ENCODE data around the gene KIF3B.
"Not testable (repeated sequence)": the region's sequence is repeated elsewhere in the genome, so short reads cannot be mapped to it uniquely, and the experiment has no call there.

Gene KIF3B

DNA sequence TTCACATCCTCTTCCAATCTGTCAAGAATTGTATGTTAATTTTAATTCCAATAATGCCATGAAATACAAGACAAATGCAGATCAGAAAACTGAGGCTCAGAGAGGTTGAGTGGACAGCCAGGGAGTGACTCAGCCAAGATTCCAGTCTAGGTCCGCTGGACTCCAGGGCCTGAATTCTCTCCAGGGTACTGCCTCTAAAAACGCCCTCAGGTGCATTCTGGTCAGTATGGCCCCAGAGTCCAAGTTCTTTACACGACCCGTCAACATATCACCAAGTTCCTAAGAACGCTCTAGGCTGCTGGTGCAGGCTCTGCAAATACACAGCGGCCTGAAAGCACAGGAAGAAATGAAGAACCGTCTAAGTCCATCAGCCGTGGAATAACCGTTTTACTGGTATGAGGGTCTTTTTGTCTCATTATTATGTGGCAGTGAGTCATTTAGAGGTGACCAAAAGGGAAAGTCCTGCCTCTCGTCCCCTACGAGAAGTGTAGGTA, 80.0 kb downstream of the KIF3B start:
- DNase-seq (ENCODE audit: low spot score): no peak

DNA sequence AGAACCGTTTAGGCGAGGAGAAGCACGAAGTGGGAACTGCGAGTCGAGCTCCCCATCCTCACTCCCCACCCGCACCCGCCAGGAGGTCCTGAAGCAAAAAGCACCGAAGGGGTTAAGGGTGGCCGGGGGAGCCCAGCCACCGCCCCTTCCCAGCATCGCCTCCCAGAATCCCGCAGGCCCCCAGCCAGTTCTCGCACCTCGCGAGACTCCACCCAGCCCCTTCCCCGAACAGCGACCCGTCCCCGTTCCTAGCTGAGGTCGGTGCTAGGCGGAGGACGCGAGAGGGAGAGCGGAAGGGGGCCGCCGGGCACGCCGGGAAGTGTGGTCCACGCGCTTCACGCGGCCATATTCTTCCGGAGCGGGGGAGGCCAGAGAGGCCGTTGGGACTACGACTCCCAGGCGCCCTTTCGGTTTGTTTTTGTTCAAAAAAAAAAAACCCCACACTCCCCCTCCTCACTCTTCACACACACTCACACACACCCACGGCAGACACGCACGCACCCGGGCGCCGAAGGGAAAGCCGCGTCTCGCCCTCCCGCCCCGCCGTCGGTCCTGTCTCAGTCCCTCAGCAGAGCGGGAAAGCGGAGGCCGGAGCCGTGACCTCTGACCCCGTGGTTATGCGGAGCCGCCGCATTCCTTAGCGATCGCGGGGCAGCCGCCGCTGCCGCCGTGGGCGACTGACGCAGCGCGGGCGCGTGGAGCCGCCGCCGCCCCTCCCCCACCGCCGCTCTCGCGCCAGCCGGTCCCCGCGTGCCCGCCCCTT, 80.6 kb downstream of the KIF3B start, which contains the start of gene ASXL1:
ASXL1 (plus strand) TSS at position 463 of the 763 bp plus-strand sequence. CDS start 445 bp downstream, outside the sequence.
- peak; percentile 96 for DNase-seq (ENCODE audit: low spot score)

GRCh38 chr20:32358632-32358882, 81.1 kb downstream of the KIF3B start:
- DNase-seq (ENCODE audit: low spot score): no peak

DNA sequence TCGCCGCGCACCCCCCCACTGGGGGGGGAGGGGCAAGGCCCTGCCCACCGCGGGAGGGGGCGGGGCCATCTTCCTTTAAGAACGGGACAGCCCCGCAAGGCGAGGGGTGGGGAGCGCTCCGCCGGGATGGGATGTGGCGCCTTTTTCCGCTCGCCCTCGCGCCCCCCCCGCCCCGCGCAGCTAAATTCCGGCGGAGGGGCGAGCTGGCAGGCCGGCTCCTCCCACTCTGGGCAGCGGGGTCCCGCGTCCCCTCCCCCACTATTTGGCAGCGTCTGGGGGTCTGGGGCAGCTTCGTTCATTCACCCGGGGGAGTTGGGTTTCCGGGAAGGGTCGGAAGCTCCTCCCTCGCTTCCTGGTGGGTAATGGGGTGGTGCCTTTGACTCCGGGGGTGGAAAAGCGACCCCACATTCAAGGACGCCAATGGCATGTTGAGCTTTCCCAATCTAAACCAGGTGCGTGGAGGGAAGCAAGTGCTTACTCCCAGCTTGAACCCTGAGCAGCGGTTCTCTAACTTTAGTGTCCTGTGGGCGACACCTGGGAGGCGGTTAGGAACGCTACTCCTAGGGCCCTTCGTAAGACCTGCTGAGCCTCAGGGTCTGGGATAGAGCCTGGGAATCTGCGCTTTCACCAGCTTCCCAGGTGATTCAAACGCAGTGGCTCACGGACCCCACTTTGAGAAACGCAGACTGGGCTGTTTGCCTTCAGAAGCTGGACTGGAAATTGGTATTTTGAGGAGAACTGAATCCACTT, 81.6 kb downstream of the KIF3B start:
- peak; percentile 71 for DNase-seq (ENCODE audit: low spot score)

- DNase-seq (ENCODE audit: low spot score): peak; percentile 20
These were observed 82.3 kb downstream of the KIF3B start for GRCh38 chr20:32359633-32360332.

DNA sequence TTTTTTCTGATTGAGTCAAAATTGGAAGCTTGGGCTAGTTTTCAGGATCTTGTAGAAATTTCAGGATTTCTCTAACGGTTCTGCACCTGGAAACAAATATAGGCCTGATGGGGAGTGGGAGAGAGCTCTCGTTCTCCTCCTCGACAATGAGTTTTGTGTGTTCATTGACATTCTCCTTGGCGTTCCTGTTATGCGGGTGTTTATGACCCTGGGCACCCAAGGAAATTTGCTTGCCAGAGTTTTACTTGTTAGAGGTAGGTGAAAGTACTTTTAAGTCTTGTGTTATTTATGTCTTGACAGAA, 82.8 kb downstream of the KIF3B start:
- DNase-seq (ENCODE audit: low spot score): no peak

GRCh38 chr20:32362901-32363364, 85.5 kb downstream of the KIF3B start:
- no peak for DNase-seq (ENCODE audit: low spot score)

GRCh38 chr20:32363492-32363891, 86.0 kb downstream of the KIF3B start:
- no peak for DNase-seq (ENCODE audit: low spot score)

DNA sequence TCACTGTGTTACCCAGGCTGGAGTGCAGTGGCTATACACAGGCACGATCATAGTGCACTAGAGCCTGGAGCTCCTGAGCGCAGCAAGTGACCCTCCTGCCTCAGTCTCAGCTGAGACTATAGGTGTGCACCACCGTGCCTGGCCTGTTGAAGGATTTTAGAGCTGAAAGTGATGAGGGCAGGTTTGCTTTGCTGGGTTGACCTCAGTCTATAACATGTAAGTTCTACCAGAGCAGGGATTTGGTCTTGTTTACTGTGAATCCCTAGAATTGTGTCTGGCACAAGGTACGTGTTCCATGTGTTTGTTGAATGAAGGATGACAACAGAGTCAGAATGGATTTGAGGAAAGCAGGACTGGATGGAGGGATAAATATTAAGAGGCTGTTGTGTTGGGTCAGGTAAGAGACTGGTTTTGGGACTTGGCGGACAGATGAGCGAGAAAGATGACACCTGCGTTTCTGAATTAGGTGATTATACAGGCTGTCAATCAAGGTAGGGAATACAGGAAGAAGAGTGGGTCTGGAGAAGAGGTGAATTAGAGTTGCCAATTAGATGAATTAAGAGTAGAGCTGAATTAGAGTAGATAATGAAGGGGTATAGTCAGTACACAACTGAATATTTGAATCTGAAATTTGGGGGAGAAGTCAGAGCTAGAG, 87.2 kb downstream of the KIF3B start:
- no peak for DNase-seq (ENCODE audit: low spot score)

- DNase-seq (ENCODE audit: low spot score): no peak
These were observed 88.1 kb downstream of the KIF3B start for GRCh38 chr20:32365564-32365963.

GRCh38 chr20:32366380-32366779, 88.9 kb downstream of the KIF3B start:
- no peak for DNase-seq (ENCODE audit: low spot score)

- DNase-seq (ENCODE audit: low spot score): no peak
These were observed 90.9 kb downstream of the KIF3B start for GRCh38 chr20:32368323-32368722.

DNA sequence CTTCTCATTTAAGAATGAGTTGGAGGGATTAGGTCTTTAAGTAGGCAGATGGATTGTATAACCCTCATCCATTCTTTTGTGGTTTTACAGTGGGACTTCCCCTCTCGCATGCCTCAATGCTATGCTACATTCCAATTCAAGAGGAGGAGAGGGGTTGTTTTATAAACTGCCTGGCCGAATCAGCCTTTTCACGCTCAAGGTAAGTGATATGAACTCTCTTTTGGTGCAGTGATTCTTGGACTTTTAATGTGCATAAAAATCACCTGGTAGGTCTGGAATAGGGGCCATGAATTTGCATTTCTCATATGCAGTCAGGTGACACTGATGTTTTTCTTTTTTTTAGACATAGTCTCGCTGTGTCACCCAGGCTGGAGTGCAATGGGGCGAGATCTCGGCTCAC, 91.5 kb downstream of the KIF3B start:
- no peak for DNase-seq (ENCODE audit: low spot score)

DNA sequence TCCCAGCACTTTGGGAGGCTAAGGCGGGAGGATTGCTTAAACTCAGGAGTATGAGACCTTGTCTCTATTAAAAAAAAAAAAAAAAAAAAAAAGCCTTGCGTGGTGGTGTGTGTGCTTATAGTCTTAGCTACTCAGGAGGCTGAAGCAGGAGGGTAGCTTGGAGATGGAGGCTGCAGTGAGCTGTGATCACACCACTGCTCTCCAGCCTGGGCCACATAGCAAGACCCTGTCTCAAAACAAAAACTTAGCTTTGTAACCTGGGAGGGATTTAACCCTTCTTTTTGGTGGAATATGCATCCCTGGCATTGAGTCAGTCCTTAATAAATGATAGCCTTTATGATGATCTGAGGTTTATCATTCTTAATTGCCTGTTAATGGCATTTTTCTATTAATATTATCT, 93.4 kb downstream of the KIF3B start:
- DNase-seq (ENCODE audit: low spot score): no peak

DNA sequence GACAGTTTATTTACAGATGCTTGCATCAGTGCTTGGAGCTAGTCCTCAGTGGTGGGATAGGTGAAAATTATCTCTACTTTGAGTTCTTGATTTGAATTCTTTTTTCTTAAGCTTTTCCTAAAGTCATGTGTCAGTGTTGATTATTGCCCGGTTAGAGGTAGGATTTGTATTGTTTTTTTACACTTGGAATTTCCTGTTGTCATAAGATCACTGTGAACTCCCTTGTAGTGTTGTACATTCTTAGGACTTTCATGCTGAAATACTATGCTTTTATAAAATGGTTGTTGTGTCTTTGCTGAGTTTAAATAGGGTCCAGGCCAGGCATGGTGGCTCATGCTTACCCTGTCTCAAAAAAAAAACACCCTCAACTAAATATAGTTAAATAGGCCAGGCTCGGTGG, 101.0 kb downstream of the KIF3B start:
- no peak for DNase-seq (ENCODE audit: low spot score)

DNA sequence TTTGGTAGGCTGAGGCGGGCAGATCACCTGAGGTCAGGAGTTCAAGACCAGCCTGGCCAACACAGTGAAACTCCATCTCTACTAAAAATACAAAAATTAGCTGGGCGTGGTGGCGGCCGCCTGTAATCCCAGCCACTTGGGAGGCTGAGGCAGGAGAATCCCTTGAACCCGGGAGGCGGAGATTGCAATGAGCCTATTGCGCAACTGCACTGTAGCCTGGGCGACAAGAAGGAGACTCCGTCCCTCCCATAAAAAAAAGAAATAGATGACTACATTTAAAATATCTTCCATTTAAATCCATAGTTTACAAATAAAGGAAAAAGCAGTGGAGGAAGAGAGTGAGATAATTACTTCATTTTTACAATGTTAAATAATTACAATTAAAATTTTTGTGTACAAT, 102.6 kb downstream of the KIF3B start:
- not testable (repeated sequence) for DNase-seq (ENCODE audit: low spot score)

- DNase-seq (ENCODE audit: low spot score): no peak
These were observed 103.3 kb downstream of the KIF3B start for GRCh38 chr20:32380745-32381144.

- no peak for DNase-seq (ENCODE audit: low spot score)
These were observed 104.9 kb downstream of the KIF3B start for GRCh38 chr20:32382102-32382950.

DNA sequence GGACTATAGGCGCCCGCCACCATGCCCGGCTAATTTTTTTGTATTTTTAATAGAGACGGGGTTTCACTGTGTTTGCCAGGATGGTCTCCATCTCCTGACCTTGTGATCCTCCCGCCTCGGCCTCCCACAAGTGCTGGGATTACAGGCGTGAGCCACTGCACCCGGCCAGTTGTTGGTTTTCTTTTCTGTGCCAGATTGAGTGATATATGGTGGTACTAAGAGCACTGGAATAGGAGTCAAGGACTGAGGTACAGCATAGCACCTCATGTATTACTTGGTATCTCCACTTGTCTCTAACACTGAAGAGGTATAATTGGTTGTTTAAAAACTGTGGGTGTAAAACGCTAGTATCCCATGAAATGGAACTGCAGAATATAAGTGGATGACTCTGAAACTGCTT, 106.0 kb downstream of the KIF3B start:
- not testable (repeated sequence) for DNase-seq (ENCODE audit: low spot score)

All from globus pallidus (tissue), 1 donor.